ENCODE measurements around the gene CROCC.
"Not testable (repeated sequence)": the region's sequence is repeated elsewhere in the genome, so short reads cannot be mapped to it uniquely, and the experiment has no call there.

The CROCC gene, protein sequence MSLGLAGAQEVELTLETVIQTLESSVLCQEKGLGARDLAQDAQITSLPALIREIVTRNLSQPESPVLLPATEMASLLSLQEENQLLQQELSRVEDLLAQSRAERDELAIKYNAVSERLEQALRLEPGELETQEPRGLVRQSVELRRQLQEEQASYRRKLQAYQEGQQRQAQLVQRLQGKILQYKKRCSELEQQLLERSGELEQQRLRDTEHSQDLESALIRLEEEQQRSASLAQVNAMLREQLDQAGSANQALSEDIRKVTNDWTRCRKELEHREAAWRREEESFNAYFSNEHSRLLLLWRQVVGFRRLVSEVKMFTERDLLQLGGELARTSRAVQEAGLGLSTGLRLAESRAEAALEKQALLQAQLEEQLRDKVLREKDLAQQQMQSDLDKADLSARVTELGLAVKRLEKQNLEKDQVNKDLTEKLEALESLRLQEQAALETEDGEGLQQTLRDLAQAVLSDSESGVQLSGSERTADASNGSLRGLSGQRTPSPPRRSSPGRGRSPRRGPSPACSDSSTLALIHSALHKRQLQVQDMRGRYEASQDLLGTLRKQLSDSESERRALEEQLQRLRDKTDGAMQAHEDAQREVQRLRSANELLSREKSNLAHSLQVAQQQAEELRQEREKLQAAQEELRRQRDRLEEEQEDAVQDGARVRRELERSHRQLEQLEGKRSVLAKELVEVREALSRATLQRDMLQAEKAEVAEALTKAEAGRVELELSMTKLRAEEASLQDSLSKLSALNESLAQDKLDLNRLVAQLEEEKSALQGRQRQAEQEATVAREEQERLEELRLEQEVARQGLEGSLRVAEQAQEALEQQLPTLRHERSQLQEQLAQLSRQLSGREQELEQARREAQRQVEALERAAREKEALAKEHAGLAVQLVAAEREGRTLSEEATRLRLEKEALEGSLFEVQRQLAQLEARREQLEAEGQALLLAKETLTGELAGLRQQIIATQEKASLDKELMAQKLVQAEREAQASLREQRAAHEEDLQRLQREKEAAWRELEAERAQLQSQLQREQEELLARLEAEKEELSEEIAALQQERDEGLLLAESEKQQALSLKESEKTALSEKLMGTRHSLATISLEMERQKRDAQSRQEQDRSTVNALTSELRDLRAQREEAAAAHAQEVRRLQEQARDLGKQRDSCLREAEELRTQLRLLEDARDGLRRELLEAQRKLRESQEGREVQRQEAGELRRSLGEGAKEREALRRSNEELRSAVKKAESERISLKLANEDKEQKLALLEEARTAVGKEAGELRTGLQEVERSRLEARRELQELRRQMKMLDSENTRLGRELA (N-terminal part only)

DNA sequence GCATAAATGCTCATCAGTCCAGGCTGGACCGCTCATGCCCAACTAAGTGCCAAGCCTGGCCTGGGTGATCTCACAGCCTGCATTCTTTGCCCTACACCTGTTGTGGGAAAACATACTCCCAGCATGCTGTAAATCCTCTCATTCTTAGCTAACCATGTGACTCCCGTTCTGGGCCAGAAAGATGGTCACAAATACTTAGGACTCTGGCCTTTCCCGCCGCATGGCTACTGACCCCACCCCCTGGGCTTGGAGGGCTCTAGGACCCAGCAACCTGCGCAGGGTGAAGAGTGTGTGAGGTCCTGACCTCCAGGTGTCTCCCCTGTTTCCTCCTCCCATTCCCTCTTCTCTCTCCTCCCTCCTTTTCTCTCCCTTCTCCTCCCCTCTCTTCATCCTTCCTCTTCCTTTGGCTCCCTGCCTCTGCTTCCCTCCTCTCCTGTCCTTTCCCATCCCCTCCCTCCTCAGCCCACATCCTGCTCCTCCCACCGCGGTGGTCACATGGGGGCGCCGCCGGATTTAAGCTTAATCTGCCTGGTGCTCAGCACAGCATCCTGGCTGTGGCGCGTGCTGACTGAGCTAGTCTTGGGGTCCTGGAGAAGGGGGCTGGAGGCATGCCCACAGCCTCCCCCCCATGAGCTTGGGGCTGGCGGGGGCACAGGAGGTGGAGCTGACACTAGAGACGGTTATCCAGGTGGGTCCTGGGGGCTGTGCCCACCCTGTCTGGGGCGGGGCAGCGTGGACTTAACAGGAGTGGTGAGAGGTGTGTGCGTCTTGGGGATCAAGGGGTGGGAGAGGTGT is at the start of gene CROCC:
Gene CROCC, plus strand, starts transcription at position 541 of the 795 bp plus-strand sequence. Its CDS starts 88 bp downstream, at position 629.
- DNase-seq: no peak

DNA sequence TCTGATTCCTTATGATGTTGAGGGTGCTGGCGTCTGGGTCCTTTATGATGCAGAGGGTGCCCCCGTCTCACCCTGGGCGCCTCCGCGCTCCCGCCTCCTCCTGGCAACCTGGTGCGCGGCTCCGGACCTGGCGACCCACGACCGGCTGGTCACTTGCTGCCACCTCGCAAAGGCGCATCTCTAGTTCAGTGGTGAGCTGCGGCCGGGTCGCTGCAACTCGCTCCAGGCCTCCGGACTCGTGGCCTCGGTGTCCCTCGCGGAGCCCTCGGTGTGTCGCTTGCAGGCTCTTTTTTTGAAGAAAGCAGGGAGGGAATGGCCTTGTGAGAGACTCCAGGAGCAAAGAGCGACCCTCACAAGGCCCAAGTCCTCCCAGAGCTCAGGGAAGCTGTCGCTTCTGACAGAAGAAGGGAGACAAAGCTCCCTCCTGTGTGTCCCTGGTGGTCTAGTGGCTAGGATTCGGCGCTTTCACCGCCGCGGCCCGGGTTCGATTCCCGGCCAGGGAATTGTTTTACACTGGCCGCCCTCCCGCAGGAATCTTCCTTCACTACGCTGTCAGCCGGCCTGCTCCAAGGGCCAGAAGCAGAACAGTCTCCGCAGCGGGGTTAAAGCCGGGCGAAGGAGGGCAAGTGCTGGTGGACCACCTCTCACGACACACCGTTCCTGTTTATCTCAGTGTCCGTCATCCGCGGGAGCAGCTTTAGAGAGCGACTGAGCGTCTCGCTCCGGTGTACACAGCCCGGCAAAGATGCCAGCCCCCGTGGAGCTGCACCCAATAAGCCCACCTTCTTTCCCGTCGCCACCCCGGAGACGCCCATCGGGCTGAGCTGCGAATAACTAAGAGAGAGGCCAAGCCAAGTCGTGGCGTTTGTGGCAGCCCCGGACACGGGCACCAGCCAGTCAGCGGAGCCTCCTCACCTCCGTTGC is 49.3 kb upstream of the CROCC start:
- not testable (repeated sequence) for DNase-seq

DNA sequence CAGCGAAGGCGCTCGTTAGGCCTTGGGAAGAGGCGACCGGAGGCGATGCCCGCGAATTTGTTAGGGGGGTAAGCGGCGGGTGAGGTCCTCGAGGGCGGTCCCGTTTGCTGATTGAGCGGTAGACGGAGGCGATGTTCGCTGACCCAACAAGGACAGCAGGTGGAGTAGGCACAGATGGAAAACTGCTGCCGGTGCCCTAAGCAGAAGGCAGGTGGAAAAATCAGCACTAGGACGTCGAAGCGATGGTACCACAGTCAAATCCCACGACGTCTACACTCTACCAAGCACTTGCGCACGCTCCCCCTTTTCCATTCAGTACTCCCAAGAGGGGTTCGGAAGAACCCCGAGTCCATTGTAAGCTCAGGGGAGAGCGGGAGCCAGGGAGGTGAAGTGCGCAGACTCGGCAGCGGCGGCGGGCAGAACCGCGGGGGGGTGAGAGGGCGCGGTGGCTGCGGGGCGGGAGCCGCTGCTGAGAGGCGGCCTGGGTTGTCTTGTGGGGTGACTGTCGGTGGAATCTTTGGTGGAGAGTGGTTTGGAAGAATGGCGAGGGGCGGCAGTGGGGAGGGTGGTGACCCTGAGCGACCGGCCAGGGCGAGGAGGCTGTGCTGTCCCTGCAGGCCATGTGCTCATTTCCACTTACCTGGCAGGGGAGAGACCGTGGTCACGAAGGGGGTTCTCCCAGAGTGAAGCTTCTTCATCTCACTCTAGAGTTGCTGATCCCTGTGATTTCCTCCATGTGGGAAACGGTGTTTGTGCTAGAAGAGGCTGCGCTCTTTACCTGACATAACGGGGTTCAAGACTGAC is 48.5 kb upstream of the CROCC start:
- not testable (repeated sequence) for DNase-seq

DNA sequence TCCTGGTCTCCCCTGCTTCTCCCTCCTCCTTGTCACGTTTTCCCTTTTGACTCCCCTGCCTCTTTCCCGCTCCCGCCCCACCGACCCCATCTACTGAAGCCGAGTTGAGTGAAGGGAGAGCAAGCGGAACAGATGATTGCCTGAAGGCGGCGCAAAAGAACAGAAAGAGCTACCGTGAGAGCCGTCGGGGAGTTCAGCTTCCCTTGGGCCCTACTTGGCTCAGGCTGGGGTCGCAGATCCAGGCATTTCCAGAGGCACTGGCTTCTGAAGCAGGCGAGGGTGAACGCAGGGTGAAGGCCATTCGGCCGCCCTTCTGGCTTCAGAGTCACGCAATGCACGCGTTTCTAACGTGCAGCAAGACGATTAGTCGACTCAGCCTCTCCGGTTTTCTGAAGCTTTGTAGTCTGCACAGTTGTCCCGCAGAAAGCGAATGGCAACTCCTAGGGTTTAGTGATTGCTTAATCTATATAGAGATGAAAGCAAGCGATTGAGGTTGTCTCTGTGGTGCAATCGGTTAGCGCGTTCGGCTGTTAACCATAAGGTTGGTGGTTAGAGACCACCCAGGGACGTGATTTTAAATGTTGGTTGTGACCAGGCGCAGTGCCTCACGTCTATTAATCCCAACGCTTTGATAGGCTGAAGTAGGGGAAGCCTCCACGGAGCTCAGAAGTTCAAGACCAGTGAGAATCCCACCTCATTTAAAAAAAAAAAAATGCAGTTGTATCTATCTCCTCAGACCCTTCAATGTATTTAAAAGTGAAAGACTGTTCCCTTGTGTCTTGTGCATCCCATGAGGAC is 46.6 kb upstream of the CROCC start:
- not testable (repeated sequence) for DNase-seq

DNA sequence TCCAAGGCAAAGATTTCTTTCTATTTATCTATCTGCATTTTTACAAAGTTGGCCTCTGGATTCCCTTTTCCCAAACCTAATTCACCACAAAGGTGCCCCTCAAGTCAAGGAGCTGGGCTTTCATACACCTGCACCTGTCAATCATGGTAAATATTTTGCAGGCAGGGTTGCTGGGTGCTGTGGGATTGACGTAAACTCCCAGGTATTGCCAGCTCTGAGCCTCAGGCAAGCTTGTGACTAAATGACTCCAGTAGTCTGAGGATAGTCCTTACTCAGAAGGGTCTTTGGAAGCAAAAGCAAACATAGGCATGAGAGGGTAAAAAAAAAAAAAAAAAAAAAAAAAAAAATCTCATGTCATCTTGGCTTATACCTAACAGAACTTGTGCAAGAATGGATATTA is 40.0 kb upstream of the CROCC start:
- DNase-seq: not testable (repeated sequence)

DNA sequence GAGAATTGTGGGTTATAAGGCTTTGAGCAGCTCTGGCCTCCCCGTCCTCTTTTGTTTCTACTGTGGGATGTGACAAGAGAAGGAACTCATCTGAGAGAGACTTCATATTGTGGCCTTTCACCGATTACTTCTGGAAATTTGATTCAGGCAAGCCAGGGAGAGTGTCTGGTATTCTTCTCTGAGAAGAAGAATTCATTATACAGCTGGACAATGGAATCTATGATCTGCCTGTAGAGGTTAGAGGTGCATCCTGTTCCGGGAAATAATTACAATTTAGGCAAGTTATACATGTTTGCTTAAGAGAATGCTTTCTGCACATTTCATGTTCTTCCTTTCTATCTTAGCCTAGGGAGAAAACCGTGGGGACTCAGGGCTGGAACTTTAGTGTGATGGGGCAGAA is 38.7 kb upstream of the CROCC start:
- no peak for DNase-seq

DNA sequence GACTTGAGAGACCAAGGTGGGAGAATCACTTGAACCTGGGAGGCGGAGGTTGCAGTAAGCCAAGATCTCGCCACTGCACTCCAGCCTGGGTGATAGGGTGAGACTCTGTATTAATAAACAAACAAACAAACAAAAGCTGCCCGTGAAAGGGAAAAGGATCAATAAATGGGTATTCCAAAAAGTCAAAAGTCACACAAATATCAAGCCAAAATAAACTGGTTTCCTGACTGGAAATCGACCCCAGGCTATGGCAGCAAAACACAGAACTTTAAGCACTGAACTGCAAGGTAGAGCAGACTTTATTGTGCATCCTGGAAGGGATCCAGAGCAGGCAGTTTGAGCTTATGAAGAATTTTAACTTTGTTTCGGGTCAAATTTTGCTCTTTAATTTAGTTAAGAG is 37.2 kb upstream of the CROCC start:
- not testable (repeated sequence) for DNase-seq

DNA sequence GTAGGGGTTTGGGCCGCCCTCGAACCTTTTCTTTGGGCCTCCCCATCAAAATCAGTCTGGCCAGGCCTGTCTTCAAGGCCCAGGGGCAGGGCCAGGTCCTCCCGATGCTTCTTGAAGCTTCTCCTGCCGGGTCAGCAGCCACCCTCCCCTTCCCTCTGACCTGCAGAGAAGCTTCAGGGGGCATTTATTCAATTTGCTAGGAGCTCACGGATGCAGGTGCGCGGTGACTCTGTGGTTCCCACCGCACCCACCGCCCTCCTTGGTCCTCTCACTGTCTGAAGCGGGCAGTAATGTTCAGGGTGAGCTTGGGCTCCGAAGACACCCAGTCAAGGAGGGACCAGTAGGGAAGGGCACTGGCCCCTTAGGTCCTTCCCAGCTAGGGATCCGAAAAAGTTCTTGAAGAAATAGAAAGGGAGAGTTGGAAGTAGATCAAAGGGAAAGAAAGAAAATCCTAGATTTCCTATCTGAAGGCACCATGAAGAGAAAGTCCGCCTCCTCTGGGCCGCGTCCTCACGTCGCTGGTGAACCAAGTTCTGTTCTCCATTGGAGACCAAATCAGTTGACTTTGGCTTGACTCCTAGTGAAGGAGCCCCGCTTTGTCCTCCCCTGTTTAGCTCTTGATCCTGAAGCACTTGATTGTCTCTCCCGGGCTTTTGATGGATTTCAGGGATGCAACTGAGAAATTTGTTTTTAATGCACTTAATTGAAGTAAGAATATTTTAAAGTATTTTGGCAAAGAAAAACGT is 34.7 kb upstream of the CROCC start:
- DNase-seq: no peak

DNA sequence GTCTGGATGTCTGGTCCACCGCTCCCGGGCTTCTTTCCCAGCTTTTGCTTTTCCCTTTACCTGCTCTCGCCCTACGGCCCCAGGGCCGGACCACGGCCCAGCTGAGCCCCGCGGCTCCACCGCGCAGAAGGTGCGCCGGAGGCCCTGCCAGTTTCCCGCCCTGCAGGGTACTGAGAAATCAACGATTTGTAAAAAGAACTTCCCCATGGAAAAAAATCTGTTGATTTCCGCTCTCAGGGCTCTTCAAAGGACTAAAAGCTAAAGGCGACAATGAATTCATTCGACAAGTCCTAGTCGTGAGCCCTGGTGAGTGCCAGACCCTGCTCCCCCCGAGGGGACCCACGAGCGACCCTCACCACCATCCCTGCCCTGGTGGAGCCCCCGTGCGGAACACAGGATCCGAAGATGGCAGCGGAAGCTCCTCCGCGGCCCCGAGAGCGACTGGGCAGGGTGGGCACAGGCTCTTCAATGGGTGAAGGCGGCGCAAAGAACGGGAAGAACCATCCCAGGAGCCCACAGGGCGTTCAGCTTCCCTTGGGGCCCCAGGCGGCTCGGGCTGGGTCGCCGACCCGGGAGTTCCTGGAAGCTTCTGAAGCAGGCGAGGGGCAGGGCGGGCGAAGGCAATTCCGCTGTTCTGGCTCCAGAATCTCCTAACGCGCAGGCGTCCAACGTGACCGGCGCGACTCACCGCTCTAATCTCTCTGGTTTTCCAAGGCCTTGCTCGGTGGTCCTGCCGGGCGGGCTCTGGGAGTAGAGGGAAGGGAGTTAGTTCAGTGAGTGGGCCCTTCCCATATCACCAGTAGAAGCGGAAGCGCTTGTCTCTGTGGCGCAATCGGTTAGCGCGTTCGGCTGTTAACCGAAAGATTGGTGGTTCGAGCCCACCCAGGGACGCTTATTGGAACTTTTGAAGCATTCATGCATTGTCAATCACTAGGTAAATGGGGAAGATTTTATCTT is 32.6 kb upstream of the CROCC start:
- peak in 1 of 2 experiments; percentile 22 for DNase-seq

DNA sequence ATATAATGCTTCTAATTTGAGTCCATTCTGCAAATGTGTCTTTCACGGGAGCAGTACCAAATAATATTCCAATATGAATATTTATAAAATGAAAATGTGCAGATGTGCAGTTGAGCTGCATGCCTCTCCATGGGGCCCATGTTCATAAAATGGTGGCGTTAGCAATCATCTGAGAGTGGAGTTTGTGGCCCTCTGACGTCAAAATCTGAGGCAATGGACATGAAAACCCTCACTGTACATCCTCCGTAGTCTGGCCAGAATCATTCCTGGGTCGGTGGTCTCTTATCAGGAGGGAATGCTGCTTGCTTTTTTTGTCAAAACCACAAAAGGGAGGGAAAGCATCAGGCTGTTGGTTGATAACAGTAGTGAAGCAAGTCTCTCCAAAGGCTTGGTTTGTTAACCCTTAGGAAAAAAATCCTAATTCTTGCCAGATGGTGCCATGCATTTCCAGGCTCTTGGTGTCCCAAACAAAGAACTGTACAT is 31.2 kb upstream of the CROCC start:
- DNase-seq: not testable (repeated sequence)

DNA sequence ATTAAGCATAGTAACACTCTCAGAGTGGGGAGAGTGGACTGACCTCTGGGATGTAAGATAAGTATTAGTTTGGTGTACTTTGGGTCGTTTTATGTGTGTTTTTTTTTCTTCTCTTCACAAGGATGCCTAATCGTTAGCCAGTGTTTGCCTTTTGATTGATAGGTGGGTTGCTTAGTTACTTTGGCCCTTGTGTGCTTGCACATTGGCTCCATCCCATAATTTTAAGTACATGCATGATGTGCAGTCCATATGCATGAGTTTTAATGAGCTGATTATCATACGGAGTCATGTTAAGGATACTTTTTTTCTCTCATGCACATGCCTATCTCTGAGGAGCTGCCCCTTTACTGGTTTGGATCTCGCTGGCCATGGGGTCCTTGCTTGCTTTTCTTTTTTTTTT is 30.7 kb upstream of the CROCC start:
- DNase-seq: not testable (repeated sequence)

DNA sequence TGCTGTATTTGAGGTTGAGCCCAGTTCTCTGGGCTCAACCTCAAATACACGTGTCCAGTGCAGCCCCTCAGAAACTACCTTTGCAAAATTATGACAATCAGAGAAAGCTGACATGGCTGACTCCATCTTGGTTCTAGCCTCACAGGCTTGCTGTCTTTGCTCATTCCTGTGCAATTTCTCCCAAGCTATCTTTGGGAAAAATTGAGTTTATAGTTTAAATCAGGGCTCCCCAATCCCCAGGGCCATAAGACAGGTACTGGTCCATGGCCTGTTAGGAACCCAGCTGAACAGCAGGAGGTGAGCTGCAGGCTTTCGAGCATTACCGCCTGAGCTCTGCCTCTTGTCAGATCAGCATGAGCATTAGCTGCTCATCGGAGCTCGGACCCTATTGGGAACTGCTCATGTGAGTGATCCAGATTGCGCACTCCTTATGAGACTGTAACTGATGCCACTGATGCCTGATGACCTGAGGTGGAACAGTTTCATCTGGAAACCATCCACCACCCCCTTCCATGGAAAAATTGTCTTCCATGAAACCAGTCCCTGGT is 28.7 kb upstream of the CROCC start:
- DNase-seq: not testable (repeated sequence)

DNA sequence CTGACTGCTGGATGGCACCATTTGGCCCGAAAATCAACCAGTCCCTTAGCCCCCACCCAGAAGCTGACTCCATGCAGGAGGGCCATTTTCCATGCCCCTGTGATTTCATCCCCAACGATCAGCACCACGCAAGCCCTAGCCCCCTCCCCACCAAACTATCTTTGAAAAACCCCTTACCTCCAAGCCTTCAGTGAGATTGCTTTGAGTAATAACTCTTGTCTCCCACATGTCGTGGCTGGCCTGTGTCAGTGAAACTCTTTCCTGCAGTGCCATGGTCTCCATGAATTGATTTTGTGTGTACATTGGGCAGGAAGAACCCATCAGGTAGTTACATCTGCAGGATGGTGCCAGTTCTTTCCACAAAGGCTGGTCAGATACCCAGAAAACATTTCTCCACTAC is 27.9 kb upstream of the CROCC start:
- DNase-seq: not testable (repeated sequence)

DNA sequence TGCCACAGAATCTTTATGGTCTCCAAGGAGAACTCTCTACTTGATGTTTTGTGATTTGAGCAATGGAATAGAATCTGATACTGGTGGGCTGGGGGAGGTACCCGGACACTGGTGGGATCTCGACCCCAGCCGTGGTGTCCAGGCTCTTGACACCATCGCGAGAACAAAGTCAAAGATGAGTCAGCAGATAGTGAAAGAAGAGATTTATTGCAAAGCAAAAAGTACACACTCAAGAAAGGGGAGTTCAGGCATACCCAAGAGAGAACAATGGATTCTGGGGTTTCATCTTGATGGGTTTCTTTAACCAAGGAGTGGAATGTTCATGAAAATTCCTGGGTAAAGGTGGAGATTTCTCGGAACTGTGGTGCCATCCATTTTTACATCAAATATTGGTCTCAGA is 27.4 kb upstream of the CROCC start:
- DNase-seq: not testable (repeated sequence)

DNA sequence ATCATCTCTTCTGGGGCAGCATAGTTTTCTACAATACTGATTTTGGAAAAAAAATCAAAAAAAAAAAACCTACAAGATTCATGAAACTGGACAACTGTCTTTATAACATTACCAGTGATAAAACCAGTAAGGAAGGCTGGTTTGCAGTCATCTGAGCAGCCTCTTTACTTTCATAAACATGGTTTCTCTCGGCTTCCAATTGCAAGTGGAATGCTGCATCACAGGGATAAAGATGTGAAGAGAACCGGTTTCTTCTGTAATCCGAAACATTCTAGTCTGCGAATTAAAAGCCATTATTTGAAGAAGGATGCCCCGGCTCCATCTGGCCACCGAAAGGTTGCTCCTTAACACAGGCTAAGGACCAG is 26.5 kb upstream of the CROCC start:
- peak in 1 of 2 experiments; percentile 63 for DNase-seq

DNA sequence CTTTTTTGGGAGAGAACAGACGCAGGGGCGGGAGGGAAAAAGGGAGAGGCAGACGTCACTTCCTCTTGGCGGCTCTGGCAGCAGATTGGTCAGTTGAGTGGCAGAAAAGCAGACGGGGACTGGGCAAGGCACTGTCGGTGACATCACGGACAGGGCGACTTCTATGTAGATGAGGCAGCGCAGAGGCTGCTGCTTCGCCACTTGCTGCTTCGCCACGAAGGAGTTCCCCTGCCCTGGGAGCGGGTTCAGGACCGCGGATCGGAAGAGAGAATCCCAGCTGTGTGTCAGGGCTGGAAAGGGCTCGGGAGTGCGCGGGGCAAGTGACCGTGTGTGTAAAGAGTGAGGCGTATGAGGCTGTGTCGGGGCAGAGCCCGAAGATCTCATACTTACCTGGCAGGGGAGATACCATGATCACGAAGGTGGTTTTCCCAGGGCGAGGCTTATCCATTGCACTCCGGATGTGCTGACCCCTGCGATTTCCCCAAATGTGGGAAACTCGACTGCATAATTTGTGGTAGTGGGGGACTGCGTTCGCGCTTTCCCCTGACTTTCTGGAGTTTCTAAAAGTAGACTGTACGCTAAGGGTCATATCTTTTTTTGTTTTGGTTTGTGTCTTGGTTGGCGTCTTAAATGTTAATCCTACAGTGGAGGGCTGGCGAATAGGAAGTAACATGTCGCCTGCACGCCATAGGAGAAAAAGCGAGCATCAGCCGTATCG is 26.0 kb upstream of the CROCC start, which contains the start of gene RNU1-2:
Gene RNU1-2, plus strand, starts transcription at position 383 of the 718 bp plus-strand sequence.
- DNase-seq: peak; percentile 97 to 98
